ENCODE data around the gene MLC1. TPM values are rescaled to one million over a fixed set of nuclear protein-coding genes. Genes with fewer than 3 reads are reported as not detected.

Gene MLC1
- total and polyA plus RNA-seq, 8 donors, result 0.04 to 0.16 (median 0.04) TPM; not detected in 4

- DNase-seq (no peak), FAIRE-seq (no peak), ATAC-seq (peak in 2 of 4 donors; percentile 50 to 51)
- 47 to 68% methylated on average over 27 to 28 of the region's 28 CpGs for WGBS, 2 donors
- Histone ChIP-seq H3K27me3 (no peaks in the 10 kb centered on the region), H3K27ac (no peak overlapping the region), H3K4me3 (no peak overlapping the region), H3K36me3 (no peaks in the 10 kb centered on the region), H3K4me1 (no peaks in the 10 kb centered on the region), H3K9me3 (no peaks in the 10 kb centered on the region)
- intact Hi-C loops (cut with DNase I), result no loop called here
- TF ChIP-seq CTCF (IDR thresholded peaks at IDR 0.05), result no peak
These were observed 27.2 kb upstream of the MLC1 start for GRCh38 chr22:50112151-50113118.

GRCh38 chr22:50111056-50111455 is 25.8 kb upstream of the MLC1 start:
- FAIRE-seq, result no peak

DNA sequence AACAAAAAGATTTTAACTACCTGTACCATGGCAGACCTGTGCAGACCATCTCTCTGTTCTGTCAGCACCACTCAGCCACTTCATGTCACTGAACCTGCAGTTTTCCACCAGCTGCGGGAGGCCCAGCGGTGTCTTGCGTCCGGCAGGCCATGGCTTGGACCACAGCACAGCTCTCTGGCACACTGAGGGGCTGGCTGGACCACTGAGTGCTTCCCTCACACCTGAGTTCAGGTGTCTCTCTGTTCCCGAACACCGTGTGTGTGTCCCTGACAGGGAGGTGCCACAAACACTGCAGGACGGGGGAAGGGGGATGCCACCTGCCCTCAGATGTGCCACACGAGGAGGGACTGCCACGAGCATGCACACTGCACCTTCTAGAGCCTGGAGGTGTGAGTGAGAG is 22.3 kb upstream of the MLC1 start:
- no peak overlapping the region for H3K27ac ChIP-seq
- ATAC-seq (no peak), DNase-seq (no peak), FAIRE-seq (no peak)
- no peaks in the 10 kb centered on the region for H3K36me3 ChIP-seq
- H3K4me1 ChIP-seq, result no peaks in the 10 kb centered on the region
- TF ChIP-seq CTCF (IDR thresholded peaks at IDR 0.05), result no peak
- WGBS, 2 donors, result 66 to 72% methylated on average over 9 of the region's 9 CpGs
- H3K27me3 ChIP-seq, result no peaks in the 10 kb centered on the region
- H3K4me3 ChIP-seq, result no peak overlapping the region
- no peaks in the 10 kb centered on the region for H3K9me3 ChIP-seq
- intact Hi-C loops (cut with DNase I), result no loop called here

More at GRCh38 chr22:50111056-50111455, 25.8 kb upstream of the MLC1 start:
- Histone ChIP-seq H3K36me3 (no peaks in the 10 kb centered on the region), H3K27ac (no peak overlapping the region), H3K4me3 (no peak overlapping the region), H3K9me3 (no peaks in the 10 kb centered on the region), H3K4me1 (no peaks in the 10 kb centered on the region), H3K27me3 (no peaks in the 10 kb centered on the region)
- 76 to 88% methylated on average over 1 of the region's 1 CpG for WGBS, 2 donors
- no peak for DNase-seq
- TF ChIP-seq CTCF (IDR thresholded peaks at IDR 0.05), result no peak
- ATAC-seq, result no peak
- intact Hi-C loops (cut with DNase I), result no loop called here

DNA sequence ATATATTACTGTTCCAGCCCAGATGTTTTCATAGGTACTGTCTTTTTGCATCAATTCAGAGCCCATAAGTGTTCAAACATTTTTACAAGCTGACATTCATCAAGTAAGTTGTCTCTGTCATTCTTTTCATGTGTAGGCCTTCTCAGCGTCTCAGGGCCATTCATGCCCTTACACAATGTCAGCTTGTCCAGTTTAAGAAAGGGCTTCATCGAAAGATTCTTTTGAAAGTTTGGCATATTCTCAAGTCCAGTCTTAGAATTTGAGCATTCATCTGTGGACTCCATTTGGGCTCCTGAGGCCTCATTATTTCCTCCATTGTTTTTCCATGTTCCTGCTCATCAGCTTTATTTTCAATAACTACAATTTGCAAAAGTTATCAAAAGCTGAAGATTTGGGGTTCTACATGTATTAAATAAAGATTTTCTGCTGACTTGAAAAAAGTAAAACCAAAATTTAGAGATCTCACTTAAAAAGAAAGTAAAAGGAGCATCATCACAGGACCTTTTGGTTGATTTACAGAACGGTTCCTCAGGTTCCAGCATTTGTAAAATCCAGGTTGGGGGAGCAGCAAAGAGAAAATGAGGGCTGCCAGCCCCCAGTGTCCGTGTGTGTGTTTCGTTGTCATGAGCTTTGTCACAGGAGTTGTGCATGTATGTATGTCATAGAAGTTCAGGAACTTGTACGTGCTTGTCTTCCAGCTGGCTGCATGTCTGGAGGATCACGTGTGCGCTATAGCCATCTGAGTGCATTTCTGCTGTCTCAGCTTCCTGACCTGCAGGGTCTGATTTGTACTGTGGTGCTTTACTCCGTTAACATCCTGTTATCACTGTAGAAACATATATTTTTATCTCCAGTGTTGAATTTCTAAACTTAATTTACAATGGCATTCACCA is 20.2 kb upstream of the MLC1 start:
- ATAC-seq (peak in 2 of 4 donors; percentile 60 to 62), FAIRE-seq (no peak), DNase-seq (no peak)
- Histone ChIP-seq H3K4me1 (no peaks in the 10 kb centered on the region), H3K27ac (no peak overlapping the region), H3K27me3 (no peaks in the 10 kb centered on the region), H3K4me3 (no peak overlapping the region), H3K36me3 (no peaks in the 10 kb centered on the region), H3K9me3 (no peaks in the 10 kb centered on the region)
- 68 to 74% methylated on average over 9 of the region's 9 CpGs for WGBS, 2 donors
- intact Hi-C loops (cut with DNase I), result no loop called here
- TF ChIP-seq CTCF (IDR thresholded peaks at IDR 0.05), result no peak
